DMS 273 (cell line): ENCODE data around the gene CACNB4.
"Not testable (repeated sequence)": the region's sequence is repeated elsewhere in the genome, so short reads cannot be mapped to it uniquely, and the experiment has no call there.

Experiments used
- DNase-seq: peaks from one replicate; lab custom pipeline; 2025; ENCODE audit not compliant: unreplicated experiment; lab: John Stamatoyannopoulos, UW

The CACNB4 gene

DNA sequence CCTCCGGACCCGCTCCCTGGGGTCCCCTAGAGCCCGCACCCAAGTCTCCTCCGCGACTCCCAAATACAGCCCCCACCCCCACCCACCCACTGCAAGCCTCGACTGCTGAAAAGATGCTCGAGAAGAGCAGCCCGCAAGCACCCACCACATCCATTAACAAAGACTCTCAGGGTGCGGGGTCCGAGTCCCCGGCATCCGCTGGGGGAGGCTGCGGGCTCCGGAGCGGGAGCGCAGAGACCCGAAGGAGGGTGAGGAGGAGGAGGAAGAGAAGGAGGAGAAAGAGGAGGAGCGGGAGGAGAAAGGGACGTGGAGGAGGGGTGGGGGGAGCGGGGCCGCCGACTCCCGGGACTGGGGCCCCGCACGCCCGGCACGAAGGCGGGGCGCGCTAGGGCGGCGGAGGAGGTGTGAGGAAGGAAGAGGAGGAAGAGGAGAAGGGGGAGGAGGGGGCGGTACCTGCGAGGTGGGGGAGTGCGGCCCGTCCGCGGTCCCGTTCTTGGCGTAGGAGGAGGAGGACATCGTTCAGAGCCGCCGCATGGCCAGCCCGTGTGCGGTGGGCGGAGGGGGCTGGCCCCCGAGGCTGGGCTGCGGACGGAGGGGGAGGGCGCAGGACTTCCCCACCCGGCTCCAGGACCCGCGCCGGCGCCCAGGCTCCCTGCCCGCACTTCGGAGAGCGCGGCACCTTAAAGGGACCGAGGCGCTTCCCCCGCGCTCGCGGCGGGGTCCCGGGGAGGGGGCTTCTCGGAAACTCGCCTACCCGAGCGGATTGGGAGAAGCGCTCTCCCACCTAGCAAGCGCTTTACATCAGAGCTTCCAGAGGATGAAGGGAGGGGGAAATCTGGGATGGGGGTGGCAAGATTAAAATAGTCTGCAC is at the start of gene CACNB4:
Gene CACNB4 (minus strand): TSS at position 549 of the 871 bp plus-strand sequence.
- peak; percentile 67 for DNase-seq

DNA sequence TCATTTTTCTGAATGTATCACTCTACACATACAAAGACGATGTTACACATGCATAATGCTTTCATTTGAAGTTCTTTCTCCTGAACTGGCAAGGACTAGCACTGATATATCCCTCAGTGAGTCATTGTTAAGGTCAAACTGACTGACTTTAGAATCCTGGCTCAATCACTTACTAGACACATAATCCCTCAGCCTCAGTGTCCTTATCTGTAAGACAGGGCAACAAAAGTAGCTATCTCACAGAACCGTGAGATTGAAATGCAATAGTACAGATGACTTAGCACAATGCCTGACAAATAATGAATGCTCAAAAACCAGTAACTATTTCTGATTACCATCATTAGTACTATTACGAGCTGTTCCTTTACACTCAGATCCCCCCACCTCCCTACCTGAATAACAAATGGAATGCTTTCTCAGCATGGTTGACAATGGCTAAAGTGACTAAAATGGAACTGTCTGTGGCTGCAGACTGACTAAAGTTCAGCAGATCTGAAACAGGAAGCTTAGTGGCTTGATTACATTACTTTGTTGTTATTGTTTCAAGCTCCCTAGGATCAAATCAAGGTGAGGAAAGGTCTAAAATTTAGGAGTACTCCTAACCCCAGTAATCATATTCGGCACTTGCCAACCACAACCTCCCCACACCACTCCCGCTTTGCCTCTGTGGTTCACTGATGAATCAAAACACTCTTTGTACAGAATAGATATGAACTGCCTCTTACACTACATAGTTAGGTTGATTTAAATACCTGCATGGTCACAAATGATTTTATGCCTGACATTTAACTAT is 35.8 kb upstream of the CACNB4 start:
- no peak for DNase-seq

DNA sequence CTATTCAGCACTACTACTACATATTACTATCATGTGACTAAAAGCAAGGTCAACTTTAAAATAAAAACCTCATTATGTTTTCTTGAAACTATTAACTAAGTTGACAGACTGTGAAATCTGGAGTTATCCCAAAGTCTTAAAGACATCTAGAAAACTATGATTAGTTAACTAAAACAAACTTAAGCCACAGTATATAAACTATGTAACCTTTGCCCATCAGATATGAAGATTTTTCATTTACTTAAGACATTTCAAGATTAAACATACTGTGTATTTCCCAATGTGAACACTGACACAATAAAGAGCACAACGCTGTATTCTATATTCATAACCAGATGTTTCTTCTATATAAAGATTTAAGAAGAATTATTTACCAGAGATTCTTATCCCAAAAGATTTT is 33.5 kb upstream of the CACNB4 start:
- no peak for DNase-seq

DNA sequence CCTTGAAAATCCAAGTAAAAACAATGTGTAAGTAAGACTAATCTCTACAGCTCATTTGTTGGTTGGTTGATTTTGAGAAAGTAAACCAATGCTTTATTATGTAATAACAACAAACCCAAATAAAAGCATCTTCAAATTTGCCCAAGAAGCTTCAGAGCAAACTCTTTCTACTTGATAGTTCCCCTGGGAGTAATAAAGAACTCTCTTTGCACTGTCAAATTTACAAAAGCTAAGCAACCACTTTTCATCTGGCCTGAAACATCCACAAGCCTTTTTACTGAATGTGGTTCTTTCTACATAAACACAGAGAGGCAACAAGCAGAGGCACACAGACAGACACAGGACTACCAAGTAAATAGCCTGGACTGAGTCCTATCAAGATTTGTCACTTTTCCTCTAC is 28.8 kb upstream of the CACNB4 start:
- peak; percentile 11 for DNase-seq

DNA sequence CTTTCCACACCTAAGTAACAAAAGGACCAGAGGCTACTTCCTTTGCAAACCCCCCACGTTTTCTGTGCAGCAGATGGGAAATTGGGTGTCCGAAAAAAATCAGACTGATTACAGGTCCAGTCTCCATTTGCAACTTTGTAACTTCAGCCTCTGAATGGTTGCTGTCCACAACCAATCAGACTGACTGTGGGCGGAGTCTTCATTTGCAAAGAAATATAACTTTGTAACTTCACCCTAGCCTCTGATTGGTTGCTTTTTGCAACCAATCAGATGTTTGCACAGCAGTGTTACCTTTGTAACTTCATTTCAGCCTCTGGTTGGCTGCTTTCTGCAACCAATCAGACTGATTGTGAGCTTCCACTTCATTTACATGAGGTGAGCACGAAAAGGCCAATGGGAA is 27.8 kb upstream of the CACNB4 start:
- peak; percentile 21 for DNase-seq

DNA sequence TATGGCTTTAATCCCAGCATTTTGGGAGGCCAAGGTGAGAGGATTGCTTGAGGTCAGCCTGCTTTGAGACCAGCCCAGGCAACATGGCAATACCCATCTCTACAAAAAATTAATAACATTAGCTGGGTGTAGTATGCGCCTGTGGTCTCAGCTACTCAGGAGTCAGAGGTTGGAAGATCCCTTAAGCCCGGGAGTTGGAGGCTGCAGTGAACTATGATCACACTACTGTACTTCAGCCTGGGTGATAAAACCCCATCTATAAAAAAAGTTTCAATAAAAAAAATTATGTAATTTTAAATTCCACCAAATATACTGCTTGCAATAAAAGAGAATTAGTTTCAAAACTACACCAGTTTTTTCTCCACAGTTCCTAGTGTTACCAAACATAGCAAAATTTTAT is 23.3 kb upstream of the CACNB4 start:
- no peak for DNase-seq

DNA sequence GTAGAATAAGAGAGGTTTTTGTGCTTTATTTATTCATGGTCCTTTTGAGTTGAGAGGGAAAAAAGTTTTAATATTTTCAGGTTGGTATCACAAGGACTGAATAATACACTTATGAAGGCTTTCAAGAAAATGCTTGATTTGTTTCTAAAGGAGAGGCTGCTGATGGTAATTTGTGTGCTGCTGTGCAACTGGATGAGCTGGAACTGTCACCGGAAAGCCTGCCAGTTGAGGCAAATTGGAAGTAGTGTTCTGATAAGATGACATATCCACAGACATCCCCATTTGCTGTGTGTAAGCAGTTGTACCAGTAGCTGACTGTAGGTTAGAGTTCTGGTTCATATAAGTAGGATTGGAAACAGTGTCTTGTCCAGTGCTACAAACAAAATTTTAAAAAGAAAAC is 21.6 kb upstream of the CACNB4 start:
- DNase-seq, result no peak

DNA sequence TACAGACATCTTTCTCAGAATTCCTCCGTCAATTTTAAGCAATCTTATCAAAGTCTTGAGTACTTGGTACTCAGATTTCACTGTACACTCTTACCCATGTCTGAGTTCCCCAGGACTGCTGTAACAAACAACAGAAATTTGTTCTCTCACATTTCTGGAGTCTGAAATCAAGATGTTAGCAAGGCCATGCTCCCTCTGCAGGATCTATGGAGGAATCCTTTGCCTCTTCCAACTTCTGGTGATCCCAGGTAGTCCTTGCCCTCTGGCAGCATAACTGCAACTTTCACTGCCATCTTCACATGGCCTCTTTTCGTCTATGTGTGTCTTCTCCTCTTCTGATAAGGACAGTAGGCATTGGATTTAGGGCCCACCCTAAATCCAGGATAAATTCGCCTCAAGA is 17.1 kb upstream of the CACNB4 start:
- DNase-seq, result peak; percentile 46

DNA sequence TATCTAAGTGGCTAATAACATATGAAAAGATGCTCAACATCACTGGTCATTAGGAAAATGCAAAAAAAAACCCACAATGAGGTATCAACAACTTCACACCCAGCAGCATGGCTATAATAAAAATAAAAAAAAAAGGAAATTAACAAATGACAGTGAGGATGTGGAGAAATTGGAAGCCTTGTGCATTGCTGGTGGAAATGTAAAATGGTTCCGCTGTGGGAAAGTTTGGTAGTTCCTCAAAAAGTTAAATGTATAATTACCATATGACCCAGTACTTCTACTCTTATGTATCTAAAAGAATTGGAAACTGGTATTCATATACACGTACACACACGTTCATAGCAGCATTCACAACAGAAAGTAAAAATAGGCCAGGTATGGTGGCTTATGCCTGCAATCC is 15.5 kb upstream of the CACNB4 start:
- no peak for DNase-seq

DNA sequence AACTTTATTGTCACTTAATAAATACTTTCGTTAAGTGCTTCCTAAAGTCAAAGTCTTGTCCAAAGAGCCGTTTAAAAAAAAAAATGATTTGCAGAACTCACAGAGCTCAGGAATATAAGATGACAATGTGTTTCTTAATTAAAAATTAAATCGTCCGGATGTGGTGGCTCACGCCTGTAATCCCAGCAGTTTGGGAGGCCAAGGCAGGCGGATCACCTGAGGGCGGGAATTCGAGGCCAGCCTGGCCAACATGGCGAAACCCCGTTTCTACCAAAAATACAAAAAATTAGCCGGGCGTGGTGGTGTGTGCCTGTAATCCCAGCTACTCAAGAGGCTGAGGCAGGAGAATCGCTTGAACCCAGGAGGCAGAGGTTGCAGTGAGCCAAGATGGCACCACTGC is 8.3 kb upstream of the CACNB4 start:
- not testable (repeated sequence) for DNase-seq

DNA sequence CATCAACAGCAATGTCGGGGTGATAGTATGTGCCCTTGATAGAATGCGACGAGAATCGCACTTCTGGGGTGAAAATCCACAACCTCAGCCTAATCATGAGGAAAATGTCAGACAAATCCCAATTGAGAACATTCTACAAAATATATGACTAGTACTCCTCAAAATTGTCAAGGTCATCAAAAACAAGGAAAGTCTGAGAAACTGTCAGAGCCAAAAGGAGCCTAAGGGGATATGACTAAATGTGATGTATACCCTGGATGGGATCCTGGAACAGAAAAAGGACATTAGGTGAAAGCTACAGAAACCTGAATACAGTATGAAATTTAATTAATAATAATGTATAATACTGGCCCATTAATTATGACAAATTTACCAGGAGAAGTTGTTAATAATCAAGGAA is 7.6 kb upstream of the CACNB4 start:
- DNase-seq, result no peak

DNA sequence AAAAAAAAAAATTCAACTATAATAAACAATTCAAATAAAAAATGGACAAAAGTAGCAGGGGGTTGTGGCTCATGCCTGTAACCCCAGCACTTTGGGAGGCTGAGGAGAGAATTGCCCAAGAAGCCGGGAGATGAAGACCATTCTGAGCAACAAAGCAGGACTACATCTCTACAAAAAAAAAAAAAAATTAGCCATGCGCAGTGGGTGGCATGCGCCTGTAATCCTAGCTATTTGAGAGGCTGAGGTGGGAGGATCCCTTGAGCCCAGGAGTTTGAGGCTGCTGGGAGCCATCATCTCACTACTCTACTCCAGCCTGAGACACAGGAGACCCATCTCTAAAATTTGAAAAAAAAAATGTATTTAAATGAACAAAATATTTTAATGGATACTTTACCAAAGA is 4.4 kb upstream of the CACNB4 start:
- no peak for DNase-seq

DNA sequence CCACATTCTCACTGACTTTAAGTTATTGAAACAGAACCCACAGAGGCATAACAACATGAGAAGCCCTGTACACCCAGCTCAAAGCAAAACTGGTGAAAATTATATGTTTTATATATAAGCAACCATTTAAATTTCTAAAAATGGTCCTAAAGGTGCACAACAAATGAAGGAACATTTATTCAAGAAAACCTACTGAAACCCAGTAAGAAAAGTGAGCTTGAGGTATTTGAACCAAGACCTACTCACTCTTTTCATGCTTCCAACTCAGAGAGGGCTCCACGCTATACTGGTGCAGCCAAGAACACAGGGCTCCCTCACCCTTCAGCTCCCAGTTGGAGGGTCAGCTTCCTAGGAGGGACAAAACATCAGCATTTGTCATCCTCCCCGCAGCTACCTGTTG is 2.1 kb upstream of the CACNB4 start:
- no peak for DNase-seq

DNA sequence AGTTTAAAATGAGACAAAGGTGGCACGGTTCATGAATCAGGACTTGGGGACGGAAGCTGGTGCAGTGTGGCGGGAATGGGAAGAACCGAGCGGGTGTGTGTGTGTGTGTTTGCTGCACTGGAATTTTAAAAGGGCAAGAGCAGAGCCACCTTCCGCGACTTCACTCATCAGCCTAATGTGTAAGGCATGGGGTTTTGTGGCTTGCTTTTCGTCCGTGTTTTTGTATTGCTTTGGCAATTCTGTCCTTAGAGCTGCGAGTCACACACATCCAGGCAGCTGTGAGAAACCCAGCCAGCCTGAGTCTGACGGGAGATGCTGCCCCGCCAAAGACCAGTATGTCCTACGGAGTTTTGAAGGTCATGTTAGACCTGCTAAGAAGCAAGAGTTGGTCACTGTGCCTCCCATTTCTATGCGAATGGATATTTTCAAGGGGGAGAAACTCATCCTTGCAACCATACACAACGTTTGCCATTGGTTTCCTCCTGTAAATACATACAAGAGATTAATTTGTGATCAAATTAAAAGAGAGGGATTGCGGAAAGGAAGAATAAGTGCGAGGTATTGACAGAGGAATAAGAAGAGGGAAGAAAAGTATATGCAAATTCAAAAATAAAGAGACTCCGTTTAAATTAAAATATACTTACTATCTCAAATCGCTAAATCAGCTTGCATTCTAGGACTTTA is 665 bp upstream of the CACNB4 start:
- peak; percentile 67 for DNase-seq

DNA sequence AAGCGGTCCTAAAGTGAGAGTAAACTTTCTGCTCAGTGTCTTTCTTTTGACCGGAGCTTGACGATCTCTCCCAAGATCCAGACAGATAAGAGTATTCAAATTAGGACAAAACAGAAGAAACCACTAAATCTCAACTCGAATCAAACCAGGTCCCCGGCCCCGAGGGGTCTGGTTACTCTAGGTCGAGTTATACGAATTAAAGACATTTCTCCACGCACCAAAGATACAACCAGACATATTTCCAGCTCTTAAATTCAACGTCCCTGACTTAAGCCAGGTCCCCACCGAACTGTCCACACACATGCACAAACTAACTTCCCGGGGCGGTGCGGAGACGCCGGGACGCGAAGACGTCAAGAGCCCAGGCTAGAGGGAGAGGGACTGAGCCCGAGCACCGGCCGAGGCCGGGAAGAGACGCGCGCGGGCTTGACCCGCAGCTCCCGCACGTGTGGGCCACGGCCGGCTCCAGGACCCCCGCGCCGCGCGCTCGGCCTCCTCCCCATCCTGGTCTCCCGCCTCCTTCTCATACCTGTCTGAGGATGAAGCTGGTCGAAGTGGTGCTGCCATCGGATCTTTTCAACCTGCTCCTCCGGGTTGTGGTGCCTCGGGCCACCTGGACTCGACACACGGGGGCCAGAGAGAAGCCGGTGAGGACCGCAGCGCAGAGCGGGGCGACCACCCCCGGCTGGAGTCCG is 896 bp downstream of the CACNB4 start:
- DNase-seq, result peak; percentile 65

DNA sequence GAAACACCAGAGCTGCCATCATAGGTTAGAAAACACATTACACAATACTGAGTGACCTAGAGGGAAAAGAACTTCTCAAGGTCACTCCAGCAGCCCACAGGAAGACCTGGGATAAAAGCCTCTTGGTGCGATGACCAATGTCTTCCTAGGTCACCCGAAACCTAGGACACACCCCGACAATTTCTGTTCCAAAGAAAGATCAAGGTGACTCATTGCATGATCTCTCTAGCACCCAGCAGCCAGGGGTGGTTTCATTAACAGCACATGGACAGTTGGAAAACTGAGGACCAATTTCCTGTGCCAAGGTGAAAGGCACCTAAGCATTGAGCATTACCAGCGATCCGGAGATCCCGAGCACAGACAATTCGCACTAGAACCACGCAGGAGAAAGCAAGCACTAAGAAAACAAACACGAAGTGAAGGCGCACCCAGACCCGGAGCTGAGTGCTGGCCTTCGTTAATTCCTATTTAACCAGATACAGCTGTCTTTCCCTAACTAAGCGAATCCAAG is 1.5 kb downstream of the CACNB4 start:
- DNase-seq, result peak; percentile 68

DNA sequence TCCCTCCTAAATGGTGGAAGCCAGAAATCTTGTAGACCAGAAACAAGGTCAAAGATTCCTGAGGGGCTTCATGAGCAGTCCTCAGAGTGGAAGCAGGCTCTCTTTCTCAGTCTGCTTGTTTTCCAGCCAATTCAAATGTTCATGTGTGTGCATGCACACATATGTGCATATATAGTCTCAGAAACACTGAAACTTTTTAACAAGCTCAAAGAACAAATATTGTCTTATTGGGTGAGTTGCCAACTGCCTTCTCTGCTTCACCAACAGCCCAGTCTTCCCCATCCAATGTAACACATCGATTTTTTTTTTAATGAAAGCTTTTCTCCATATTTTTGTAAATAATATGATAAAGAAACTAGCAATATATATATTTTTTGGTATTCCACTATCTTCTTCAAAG is 3.7 kb downstream of the CACNB4 start:
- DNase-seq, result peak; percentile 21

DNA sequence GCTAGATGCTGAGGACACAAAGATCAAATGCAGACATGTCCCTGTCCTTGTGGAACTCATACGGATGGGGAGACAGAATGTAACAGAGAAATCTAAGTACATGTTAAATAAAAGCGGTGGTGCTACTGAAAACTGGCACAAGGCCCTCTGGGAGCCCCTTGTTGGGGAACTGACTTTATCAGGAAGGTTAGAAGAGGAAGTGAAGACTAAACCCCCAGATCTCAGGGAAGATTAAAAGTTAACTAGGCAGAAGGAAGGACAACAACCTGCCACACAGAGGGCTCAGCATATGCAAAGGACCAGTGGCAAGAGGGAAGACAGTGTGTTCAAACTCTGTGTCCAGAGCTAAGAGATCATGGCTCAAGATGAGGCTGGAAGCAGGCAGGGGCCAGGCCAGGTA is 4.8 kb downstream of the CACNB4 start:
- peak; percentile 33 for DNase-seq

DNA sequence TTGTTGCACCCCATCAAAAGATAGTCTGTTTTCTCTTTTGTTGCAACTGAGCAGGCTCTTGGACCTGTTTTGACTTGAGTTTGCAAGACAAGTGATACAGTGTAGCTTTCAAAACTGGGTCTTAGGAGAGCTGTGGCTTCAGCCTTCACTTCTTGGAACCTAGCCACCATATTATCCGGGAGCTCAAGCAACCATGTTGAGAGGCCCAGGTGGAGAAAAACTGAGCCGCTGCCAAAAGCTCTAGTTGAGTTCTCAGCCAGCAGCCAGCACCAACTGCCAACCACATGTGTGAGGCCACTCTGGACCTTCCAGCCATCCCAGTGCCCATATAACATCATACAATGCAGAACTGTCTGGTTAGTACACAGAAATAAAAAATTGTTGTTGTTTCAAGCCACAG is 5.4 kb downstream of the CACNB4 start:
- peak; percentile 98 for DNase-seq

DNA sequence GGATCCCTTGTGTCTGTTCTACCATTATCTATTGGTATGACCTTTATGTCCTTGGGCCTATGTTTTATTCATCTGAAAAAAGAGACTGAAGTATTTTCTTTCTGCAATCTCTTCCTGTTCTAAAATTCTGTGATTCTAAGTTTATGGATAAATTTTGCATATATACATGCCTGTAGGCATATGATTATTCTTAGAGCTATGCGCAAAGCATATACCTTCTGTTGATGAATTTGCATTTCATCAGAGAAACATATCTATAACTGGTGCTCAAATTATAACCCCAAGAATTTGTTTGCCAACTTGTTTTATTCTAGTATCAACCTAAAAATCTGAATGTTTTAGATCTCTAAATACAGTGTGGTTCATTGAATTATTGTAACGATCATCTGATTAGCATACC is 6.7 kb downstream of the CACNB4 start:
- no peak for DNase-seq

DNA sequence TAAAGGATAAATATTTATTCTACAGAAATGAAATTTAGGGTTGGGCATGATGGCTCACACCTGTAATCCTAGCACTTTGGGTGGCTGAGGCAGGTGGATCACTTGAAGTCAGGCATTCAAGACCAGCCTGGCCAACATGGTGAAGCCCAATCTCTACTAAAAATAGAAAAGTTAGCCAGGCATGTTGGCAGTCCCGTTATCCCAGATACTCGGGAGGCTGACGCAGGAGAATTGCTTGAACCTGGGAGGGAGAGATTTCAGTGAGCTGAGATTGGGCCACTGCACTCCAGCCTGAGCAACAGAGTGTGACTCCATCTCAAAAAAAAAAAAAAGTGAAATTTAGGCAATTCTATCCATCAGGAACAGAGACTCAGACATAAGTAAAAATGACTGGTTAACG is 8.1 kb downstream of the CACNB4 start:
- not testable (repeated sequence) for DNase-seq
